HG02840 (cell line): Measurements from ENCODE around the gene OSBP2.
"Not testable (repeated sequence)": the region's sequence is repeated elsewhere in the genome, so short reads cannot be mapped to it uniquely, and the experiment has no call there.

ENCODE experiments used
- ATAC-seq: cut with Tn5 transposase; IDR thresholded peaks from one replicate; pipeline ENCODE4 v1.9.1; 2021; ENCODE audit warnings: mild to moderate bottlenecking, moderate library complexity, moderate number of reproducible peaks; ENCODE audit not compliant: unreplicated experiment, low FRiP score

The OSBP2 gene

DNA sequence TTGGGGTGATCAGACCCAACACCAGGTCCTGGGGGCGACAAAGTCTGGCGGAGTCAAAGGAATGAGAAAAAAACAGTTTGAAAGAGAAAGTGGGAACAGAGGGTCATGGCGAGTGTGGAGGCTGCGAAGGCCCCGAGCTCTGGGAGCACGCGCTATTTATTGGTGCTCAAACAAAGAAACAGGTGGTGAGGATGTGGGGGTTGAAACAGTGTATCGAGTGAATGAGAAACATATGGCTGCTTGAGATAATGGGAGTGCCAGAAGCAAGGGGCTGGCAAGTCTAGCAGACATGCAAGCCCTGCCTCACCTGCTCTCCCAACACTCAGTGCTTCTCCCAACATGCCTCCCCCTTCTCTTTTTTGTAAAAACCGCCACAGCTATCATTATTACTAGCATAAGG, 19.2 kb upstream of the OSBP2 start:
- ATAC-seq, result no peak

DNA sequence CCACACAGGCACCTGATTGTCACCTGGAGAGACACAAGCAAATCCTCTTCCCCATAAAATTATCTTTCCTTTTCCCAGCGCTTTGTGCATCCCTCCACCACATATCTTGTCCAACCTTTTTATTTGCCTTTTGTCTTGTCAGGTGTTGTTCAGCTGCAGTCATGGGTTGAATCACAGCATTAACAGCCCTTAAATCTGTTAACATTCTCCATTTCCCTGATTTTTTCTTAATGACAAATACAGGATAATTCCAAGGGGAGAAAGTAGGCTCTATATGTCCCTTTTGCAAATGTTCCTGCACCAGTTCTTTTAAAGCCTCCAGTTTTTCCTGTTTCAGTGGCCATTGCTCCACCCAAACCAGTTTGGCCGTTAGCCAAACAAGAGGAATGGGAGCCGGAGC, 18.1 kb upstream of the OSBP2 start:
- ATAC-seq, result not testable (repeated sequence)

DNA sequence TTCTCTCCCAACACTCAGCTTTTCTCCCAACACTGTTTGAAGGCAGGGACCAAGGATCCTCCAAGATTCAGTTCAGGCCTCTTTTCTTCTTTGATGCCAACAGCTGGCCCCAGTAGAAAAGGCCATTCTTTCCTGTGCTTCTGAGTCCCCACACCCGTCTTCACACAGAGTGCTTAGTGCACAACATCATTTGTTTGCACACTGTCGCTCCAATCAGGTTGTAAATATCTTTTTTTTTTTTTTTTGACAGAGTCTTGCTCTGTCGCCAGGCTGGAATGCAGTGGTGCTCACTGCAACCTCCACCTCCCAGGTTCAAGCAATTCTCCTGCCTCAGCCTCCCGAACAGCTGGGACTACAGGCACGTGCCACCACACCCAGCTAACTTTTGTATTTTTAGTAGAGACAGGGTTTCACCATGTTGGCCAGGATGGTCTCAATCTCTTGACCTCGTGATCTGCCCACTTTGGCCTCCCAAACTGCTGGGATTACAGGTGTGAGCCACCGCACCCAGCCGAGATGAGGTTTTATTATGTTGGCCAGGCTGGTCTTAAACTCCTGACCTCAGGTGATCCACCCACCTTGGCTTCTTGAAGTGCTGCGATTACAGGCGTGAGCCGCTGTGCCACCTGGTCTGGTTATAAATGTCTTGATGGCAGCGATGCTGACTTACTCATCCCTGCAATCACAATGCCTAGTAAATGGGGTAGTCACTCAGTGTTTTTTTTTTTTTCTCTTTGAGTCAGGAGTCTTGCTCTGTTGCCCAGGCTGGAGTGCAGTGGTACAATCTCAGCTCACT, 14.6 kb upstream of the OSBP2 start:
- not testable (repeated sequence) for ATAC-seq

DNA sequence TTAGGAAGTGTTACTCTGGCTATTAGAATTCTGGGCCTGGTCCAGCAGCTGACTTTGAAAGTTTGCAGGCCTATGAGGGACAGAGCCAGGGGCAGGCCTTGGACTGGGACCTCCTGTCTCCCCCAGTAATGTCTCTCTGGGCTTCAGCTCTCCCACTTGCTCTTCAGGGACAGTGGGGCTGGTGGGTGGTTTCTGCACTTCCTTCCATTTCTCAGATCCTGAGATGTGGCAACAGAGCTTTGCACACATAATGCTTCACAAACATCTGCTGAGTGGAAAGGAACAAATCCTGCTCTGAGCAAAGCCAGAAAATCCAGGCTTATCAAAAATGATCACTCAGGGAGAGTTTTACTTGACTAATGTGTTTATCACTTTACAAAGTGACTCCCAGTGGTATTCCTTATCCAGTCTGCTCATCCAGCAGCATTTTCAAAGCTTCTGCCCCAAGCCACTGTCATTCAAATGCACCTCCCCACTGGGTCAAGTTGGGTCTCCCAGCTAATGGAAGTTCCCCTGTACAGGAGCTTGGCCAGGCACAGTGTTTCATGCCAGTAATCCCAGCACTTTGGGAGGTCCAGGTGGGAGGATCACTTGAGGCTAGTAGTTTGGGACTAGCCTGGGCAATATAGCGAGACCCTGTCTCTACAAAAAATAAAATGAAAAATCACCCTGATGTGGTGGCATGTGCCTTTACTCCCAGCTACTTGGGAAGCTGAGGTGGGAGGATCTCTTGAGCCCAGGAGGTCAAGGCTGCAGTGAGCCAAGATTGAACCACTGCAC, 13.5 kb upstream of the OSBP2 start:
- ATAC-seq, result no peak

DNA sequence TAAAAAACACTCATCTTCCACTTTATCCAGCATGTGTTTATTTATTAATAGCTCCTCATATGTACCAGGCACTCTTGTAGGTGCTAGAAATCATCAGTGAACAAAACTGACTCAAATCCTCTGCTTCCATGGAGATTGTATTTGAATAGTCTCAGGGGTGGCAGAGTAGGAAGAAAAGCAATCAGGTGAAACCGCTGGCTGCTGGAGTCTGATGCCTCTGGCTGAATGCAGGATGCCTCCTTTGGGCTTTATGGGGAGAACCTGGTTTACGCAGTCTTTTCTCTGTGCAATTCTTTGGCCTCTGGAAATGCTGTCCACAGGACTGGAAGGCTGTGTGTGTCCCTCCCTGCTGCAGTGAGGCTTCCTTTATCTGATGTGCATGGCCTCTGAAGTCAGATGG, 12.8 kb upstream of the OSBP2 start:
- ATAC-seq, result no peak

DNA sequence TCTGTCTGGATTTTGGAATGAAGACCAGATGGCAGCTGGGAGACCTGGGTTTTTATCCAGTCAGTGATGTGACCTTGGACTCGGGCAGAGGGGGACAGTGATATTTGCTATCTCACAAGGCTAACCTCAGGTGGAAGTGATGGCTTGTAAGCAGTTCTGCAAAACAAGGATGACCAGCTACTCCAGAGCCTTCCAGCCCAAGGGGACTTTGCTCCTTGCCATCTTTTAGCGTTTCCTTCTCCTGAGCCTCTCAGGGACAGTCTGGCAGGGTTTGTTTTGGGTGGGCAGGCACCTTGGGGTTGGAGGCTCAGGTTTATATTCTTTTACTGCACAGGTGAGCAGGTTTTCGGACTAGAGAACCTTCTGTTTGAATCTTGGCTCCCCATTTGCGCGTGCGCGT, 9.5 kb upstream of the OSBP2 start:
- no peak for ATAC-seq

DNA sequence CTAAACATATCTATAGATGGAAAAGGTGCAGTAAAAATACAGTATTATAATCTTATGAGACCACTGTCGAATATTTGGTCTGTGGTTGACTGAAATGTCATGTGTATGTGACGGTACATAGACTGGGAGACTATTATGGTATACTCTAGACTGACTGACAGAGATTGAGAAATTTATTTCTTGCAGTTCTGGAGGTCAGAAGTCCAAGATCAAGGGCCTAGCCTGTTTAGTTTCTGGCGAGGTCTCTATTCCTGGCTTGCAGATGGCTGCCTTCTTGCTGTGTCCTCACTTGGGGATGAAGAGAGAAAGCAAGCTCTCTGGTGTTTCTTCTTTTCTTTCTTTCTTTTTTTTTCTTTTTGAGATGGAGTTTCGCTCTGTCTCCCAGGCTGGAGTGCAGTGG, 7.3 kb upstream of the OSBP2 start:
- no peak for ATAC-seq

DNA sequence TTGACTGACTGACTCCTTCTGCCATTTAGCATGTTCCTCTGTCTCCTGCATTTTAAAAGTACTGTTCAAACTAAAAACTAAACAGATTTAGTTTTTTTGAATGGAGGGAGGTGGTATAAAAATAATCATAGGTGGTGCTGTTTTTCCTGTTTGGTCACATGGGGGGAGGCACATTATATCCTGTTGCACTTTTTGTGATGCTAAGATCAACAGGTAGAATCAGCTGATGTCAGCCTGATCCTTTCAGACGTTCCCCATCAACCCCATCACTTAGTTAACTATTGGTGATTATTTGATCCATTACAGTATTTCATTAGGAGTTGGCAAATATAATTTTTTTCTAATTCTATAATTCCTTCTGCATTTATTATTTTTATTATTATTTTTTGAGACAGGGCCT, 5.1 kb upstream of the OSBP2 start:
- ATAC-seq, result no peak

DNA sequence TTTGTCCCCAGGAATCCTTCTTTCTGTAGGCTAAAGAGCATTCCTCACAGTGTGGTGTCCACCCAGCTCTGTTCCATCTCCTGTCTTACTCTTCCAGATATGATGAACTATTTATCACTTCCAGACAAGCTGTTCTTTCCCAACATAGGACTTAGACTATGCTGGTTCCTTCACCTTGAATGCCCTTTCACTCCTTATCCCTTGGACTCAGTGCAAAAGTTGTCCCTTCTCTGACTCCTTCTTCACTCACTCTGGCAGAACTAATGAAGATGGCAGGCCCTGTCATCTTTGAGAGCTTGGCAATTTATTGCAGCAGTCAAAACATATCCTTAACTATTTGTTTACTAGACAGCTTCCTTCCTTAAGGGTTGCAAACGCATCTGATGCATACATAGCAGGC, 3.5 kb upstream of the OSBP2 start:
- ATAC-seq, result no peak

DNA sequence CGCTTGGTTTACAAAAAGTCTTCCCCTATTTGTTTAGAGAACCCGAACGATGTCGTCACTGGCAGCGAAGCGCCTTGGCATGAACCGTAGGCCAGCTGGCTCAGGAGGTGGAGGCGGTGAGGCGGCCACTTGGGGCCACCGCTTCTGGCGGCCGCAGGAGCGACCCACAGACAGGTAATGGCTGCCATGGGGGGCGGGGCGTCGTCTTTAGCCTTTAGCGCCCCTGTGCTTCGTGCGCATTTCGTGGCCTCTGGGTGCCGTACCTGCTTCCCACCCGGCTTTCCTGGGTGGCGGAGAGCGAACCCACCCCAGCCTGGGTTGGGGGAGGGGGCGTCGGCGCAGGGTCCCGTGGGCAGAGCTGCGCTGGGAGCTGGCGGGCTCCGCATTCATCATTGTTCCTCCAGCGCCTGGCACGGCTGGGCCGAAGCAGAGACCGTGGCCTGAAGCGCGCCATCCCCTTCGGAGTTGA, 469 bp upstream of the OSBP2 start:
- no peak for ATAC-seq

DNA sequence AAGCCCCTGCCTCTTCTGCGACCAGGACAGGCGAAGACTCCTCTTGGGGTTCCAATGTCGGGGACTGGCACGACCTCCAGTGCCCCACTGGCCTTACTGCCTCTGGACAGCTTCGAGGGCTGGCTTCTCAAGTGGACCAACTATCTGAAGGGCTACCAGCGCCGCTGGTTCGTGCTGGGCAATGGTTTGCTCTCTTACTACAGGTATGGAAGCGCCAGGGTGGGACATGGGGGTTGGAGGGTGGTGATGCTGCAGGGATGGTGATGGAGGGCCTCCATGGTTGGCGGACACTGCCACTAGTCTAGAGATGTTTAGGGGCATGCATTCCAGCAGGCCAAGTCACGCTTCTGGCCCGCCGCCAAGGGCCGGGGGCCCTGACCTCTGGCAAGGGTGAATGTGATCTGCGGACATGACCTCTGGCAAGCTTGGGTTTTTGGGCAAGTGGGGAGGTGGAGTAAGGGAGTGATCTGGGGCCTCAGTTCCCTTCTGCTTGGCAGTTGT, 727 bp downstream of the OSBP2 start:
- ATAC-seq, result no peak

DNA sequence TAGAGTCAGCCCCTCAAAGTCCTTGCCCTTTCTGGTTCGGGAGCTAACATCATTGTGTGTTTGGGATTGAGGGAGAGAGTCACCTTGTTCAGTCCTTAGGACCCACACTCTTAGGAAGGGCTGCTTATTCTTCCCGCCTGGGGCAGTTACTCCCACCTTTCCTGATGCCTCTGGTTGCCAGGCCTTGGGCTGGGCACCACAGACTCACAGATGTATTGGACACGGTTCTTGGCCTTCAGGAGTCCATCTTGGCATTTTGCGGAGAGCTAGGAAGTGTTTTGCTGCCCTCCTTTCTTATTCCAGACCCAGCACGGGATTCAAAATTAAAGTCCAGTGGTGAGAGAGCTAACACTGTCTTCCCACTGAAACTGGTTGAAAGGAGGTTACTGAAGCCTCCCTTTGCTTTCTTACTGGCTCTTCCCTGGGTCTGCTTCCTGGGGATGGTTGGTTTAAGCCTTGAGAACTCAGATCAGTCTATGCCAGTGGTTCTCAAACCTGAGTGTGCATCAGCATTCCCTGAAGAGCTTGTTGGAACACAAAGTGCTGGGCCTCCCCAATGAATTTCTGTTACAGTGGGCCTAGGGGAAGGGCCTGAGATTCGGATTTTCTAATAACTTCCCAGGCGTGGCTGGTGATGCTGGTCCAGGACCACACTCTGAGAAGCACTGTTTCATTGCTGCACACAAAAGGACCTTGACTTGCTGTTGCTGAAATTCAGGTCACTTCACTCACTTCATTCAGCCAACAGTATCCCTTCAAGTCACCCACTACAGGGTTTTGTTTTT, 1.4 kb downstream of the OSBP2 start:
- ATAC-seq, result no peak

DNA sequence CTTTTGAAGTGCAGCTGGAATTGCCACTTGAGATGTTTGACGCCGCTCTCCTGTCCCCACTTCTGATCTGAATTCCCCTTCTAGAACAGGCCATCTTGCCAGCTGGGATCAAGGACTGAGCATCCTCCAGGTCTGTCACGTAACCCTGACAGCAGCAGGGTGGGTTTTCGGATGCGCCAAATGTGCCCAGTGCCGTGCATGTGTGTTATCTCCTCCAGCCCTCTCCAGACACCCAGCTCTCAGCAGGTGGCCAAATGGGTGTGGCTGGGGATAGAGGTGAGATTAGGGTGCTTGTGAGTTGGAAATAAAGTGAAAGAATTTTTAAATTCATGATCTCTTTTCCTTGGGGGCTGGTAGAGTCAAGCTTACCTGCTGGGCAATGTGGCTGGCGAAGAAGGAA, 3.3 kb downstream of the OSBP2 start:
- no peak for ATAC-seq

DNA sequence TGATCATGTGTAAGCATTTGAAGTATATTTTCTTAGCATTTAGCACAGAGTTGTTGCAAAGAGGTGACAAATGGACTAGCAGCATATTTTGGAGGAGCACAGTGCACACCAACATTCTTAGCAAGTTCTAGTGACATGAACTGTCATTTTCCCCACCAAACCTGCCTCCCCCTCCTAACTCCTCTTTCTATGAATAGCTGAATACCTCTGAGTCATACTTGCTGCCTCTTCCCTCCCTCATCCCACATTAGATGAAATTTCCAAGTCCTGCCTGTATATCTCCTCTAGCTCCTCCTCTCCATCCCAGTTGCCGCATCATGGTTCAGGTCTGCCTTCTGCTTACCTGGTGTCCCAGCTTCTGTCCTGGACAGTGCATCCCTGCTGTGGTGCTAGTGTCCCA, 7.2 kb downstream of the OSBP2 start:
- ATAC-seq, result no peak

DNA sequence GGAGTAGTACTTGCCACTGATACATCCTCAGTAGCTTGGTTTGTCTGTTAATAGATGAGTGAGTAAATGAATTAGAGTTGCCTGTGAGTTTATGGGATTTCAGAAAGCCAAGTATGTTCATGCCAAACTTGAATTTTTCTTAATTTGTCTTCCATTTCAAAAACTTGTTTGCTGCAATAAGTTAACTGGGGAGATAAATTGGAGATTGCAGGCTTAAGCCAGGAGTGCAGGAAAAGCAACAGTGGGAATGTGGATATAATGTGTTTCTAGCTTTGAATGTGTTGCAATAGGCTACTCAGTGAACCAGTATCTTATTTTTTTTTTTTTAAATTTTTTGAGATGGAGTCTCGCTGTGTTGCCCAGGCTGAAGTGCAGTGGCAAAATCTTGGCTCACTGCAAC, 8.2 kb downstream of the OSBP2 start:
- ATAC-seq, result no peak

DNA sequence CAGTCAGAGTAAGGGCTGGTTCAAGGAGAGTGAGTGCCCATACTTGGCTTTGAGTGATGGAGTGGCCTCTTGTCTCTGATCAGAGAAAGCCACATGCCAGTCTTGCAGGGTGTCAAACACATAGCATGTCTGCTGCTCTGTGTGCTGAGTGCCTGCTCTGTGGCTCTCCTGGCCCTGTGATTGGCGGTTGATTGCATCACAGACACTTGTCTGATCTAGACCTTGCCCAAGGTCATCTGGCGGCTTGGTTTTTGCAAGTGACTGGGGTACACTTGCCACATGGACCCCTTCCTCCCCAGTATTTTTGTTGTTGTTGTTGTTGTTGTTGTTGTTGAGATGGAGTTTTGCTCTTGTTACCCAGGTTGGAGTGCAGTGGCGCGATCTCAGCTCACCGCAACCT, 10.3 kb downstream of the OSBP2 start:
- no peak for ATAC-seq

DNA sequence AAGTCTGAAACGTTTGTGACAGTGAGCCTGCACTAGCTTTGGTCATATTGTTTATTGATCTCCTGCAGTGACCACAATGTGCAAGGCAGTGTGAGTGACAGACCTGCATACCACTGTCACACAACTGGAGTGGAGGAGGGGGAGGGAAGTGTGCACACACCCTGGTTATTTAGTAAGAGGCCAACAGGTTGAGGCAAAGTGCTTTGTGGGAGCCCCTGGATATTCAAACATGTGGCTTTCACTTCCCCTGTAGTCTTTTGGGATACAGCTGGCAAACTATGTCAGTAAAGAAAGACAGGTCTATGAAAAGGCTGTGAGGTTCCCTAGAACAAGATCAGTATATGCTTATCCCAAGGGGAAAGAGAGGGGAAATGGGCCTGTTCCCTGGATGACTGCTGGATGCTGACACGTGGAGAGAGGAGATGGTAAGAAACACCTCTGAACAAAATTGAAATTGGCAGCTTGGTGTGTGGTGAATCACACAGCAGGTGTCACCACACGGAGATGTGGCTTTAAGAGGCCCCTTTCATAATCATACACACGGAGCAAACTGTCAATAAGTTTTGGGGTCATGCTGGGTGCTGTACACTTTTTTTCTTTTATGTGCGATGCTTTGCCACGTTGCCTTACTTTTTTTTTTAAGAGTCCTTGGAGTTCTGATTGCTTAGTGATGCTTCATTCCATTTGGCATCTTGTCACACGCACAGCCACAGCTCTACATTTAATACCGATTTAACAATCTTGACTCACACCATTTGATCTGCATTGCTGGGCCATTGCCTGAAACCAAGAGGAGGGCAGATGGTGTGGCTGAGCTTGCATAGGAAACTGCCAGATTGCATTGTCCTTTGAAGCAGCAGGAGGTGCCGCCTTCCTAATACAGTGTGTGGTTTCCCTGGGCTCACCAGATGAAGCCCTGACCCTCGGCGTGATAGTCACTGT, 11.3 kb downstream of the OSBP2 start:
- ATAC-seq, result no peak

DNA sequence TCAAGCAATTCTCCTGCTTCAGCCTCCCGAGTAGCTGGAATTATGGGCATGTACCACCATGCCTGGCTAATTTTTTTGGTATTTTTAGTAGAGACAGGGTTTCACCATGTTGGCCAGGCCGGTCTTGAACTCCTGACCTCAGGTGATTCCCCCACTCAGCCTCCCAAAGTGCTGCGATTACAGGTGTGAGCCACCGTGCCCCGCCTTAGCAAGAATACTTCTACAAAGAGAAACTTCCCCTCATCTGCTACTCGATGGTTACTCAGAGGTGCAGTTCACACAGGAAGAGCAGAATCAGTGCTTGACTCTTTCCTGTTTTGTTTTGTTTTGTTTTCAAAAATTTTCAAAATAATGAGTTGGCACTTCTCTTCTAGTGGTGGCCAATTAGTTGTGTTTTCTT, 15.3 kb downstream of the OSBP2 start:
- ATAC-seq, result not testable (repeated sequence)

DNA sequence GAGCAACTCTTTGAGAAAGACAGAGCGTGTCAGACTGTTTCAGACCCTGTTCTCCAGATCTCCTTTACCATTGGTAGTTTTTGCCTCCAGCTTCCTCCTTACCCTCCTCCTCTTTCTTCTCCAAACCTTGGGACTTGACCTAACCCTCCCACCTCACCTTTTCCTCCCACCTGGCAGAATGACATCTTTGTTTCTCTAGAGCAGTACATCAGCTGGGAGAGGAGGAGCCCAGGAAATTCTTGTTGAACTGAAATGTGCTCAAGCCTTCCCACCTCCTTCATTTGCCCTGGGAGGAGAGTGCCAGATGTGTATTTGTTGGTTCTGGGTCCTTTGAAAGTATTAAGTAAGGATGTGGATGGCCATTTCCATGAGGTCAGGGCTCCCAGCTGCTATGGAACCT, 17.4 kb downstream of the OSBP2 start:
- ATAC-seq, result no peak

DNA sequence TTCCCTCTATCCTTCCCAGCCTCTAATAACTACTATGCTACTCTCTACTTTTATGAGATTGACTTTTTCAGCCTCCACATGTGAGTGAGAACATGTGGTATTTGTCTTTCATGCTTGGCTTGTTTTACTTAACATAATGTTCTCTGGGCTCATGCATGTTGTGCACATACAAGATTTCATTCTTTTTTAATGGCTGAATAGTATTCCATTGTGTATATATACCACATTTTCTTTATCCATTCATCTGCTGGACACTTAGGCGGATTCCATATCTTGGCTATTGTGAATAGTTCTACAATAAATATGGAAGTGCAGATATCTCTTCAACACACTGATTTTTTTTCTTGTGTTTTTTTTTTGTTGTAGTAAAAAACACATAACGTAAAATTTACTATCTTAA, 19.4 kb downstream of the OSBP2 start:
- ATAC-seq, result no peak
